Heart left ventricle (tissue), 16 donors: Measurements from ENCODE around the gene CTNND2. TPM values are rescaled to one million over a fixed set of nuclear protein-coding genes. Genes with fewer than 3 reads are reported as not detected.

Experiments
- ATAC-seq, 4 donors: fragments of 200-7000 bp; cut with Tn5 transposase; one replicate each; pipeline ENCODE4 v1.9.1; 2020 to 2022; ENCODE audit warnings: moderate library complexity in 4 of 4, mild to moderate bottlenecking in 3 of 4, moderate number of reproducible peaks in 1 of 4
- DNase-seq, 5 donors: peaks; one replicate each; pipeline ENCODE4 v3.0.0-alpha.2; 2020
- H3K27ac ChIP-seq, 12 donors: fragments of 200-600 bp; sonication (generic) in 4 of 12; one replicate each; pipeline versions ENCODE4 v1.5.0 to v1.8.0; 2016 to 2022; ENCODE audit warnings: mild to moderate bottlenecking in 2 of 12
- H3K27me3 ChIP-seq, 9 donors: fragments of 200-600 bp; sonication (generic) in 2 of 9; one replicate each; pipeline versions ENCODE4 v1.5.1 to v1.8.0; 2016 to 2022; ENCODE audit warnings: mild to moderate bottlenecking in 3 of 9
- H3K36me3 ChIP-seq, 9 donors: fragments of 200-600 bp; sonication (generic) in 2 of 9; one replicate each; pipeline versions ENCODE4 v1.5.0 to v1.8.0; 2018 to 2022; ENCODE audit warnings: mild to moderate bottlenecking in 2 of 9
- H3K4me1 ChIP-seq, 12 donors: fragments of 200-600 bp; sonication (generic) in 4 of 12; one replicate each; pipeline versions ENCODE4 v1.5.0 to v1.8.0; 2016 to 2022; ENCODE audit warnings: mild to moderate bottlenecking in 3 of 12
- H3K4me3 ChIP-seq, 12 donors: fragments of 200-600 bp; sonication (generic) in 4 of 12; one replicate each; pipeline versions ENCODE4 v1.5.0 to v1.8.0; 2017 to 2022; ENCODE audit warnings: mild to moderate bottlenecking in 9 of 12, moderate library complexity in 4 of 12
- H3K9me3 ChIP-seq, 12 donors: fragments of 200-600 bp; sonication (generic) in 4 of 12; one replicate each; pipeline versions ENCODE4 v1.5.0 to v1.8.0; 2016 to 2022; ENCODE audit warnings: mild to moderate bottlenecking in 1 of 12
- POLR2A ChIP-seq, 2 donors: fragments of 450-650 bp; IDR thresholded peaks; one replicate each; pipeline ENCODE4 v1.6.1; 2017; ENCODE audit warnings: antibody characterized with exemption in 2 of 2, mild to moderate bottlenecking in 2 of 2, moderate library complexity in 2 of 2
- WGBS, 4 donors: extraction: QIAGEN DNeasy Blood & Tissue Kit in 2 of 4; methylation state at CpG; one replicate each; pipeline versions ENCODE4 v1.1.5 to v1.1.7; 2013 to 2018; 5-methylcytosine and 5-hydroxymethylcytosine counted together
- intact Hi-C, 10 donors: fragments of 100-400 bp; cut with DNase I; formaldehyde crosslinking; loops; one replicate each; pipeline versions ENCODE4 v1.11.1 to v1.14.2; 2022
- polyA plus RNA-seq, 2 donors: library from polyadenylated mRNA; stranded (reverse); fragments of 200-250 nt; gene quantifications; one replicate each; pipeline ENCODE4 v1.2.3, GENCODE V29; 2013
- total RNA-seq, 9 donors: library from RNA; depleted of rRNA in 2 of 9; stranded (reverse); fragments of >200 nt in 2 of 9; fragmentation: NEBNext Ultra II Directional in 3 of 9; extraction: Animal tissue kit (Norgen Biotek cat#: 25700) in 3 of 9; gene quantifications; one replicate each; pipeline versions ENCODE4 v1.1.0 to v1.2.4, GENCODE V29; 2016 to 2023
- TF ChIP-seq, protein P1 (sequence below), 12 donors: fragments of 200-600 bp; sonication (generic) in 4 of 12; IDR thresholded peaks; one replicate each; pipeline versions ENCODE4 v1.5.0 to v1.8.0; 2018 to 2022; ENCODE audit warnings: antibody characterized with exemption in 12 of 12, mild to moderate bottlenecking in 5 of 12
- donor health status: ischemic (EF 13 %, LVEDD 7.1; RV severe dilation, severe dysfunction).
- donor health status: healthy with polysubstance abuse.
- donor health status: DM: no; HTN: yes; CAD: no.
- donor health status: DM: no; HTN: no; CAD: no.
- donor health status: ischemic (EF 25% LVEDD 6.9; RV normal size, moderate dysfunction).
- donor health status: ischemic (EF 25% LVEDD 5.7; RV mildly dilated, moderate dysfunction).
- donor health status: healthy.
- donor health status: DM: yes; HTN: yes; CAD: no.
- donor health status: ischemic (EF 35%, LVEDD 5.7; RV mildly dilated, moderate dysfunction).
- donor health status: nonischemic (EF 11% LVEDD 7.7; RV severe dilation, severe dysfunction).
- donor health status: DM: yes; HTN: yes; CAD: no.
- donor health status: PGD.
- donor health status: ischemic (EF 29% LVEDD 5.4; RV normal size, mild dysfunction).
- donor health status: nonischemic (EF 23%, LVEDD 6.1; RV moderate dilation, normal function).

The CTNND2 gene
- total and polyA plus RNA-seq, 11 donors, result 4.0 to 36.8 (median 20.2) TPM

DNA sequence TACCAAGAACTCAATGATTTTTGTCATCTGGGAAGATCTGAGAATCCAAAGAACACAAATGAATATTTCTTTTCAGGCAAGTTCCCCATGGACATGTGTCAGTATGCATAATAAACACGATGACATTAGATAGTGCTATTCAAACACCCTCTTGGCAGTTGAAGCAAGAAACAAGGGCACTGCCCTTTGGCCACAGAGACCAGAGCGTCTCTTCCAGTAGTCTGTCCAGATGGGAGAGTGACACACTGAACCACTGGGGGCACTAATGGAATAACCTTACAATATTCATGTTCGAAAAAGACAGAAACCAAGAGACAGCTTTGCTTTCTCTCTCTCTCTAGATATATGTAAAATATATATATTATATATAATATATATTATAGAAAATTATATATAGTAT is 301.9 kb downstream of the CTNND2 start:
- intact Hi-C loops, result no loop called here
- DNase-seq (peak in 1 of 5 donors; percentile 21), ATAC-seq (peak in 2 of 4 donors; percentile 59 to 65)
- Histone ChIP-seq H3K27ac (no peak overlapping the region), H3K27me3 (no peaks in the 10 kb centered on the region), H3K36me3 (no peaks in the 10 kb centered on the region), H3K4me3 (no peak overlapping the region), H3K4me1 (peaks cover 0 to 10% (median 0%) of the 10 kb centered on the region in 12 donors), H3K9me3 (no peaks in the 10 kb centered on the region)
- WGBS, 4 donors, result 52 to 66% (median 56%) methylated on average over 3 of the region's 3 CpGs
- TF ChIP-seq, protein P1, sequence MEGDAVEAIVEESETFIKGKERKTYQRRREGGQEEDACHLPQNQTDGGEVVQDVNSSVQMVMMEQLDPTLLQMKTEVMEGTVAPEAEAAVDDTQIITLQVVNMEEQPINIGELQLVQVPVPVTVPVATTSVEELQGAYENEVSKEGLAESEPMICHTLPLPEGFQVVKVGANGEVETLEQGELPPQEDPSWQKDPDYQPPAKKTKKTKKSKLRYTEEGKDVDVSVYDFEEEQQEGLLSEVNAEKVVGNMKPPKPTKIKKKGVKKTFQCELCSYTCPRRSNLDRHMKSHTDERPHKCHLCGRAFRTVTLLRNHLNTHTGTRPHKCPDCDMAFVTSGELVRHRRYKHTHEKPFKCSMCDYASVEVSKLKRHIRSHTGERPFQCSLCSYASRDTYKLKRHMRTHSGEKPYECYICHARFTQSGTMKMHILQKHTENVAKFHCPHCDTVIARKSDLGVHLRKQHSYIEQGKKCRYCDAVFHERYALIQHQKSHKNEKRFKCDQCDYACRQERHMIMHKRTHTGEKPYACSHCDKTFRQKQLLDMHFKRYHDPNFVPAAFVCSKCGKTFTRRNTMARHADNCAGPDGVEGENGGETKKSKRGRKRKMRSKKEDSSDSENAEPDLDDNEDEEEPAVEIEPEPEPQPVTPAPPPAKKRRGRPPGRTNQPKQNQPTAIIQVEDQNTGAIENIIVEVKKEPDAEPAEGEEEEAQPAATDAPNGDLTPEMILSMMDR (IDR thresholded peaks at IDR 0.05), result peak in 3 of 12 donors; percentile 12 to 25 (median 18)
- no peak for TF ChIP-seq POLR2A (IDR thresholded peaks at IDR 0.05)

DNA sequence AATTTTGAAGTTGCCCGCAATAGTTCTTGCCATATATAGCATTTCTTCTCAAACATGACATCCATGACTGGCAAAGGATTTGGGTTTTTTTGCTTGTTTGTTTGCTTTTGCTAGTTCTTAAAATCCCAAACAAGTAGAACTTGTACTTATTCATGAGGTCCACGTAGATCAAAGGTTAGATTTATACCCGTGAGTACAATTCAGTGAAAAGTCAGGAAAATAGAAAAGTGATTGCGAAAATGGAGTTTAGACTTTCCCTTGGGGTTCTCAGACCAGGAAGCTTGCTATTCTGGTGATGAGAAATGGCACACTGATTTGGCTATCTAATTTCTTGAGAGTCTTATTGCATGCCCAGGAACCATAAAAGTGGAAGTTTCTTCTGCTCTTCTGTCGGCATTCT is 304.7 kb downstream of the CTNND2 start:
- ATAC-seq, result no peak
- Histone ChIP-seq H3K4me1 (peaks cover 0 to 16% (median 2%) of the 10 kb centered on the region in 12 donors), H3K27ac (no peak overlapping the region), H3K4me3 (no peak overlapping the region), H3K36me3 (no peaks in the 10 kb centered on the region), H3K9me3 (no peaks in the 10 kb centered on the region), H3K27me3 (no peaks in the 10 kb centered on the region)
- intact Hi-C loops, result no loop called here
- 85 to 91% (median 89%) methylated on average over 5 of the region's 5 CpGs for WGBS, 4 donors
- DNase-seq, result no peak
- TF ChIP-seq, protein P1 (IDR thresholded peaks at IDR 0.05), result no peak
- no peak for TF ChIP-seq POLR2A (IDR thresholded peaks at IDR 0.05)

DNA sequence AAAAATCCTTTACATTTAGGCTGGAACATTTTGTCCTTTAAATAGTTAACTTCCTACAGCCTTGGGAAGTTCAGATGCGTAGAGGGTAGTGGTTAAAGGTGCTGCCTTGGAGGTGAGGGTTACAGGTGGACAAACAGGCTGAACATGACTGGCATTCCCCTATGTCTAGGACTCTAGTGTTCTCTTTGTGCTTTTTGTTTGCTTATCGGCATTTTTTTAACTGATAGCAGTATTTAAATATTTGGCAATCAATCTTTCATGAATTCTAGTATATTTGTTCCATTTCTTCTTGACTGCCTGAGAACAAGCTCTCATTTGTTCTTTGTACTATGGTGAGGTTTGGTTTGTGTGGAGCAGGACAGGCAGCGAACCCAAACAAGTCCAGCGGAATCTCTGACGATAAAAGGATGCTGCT is 307.6 kb downstream of the CTNND2 start:
- H3K9me3 ChIP-seq, result no peaks in the 10 kb centered on the region
- TF ChIP-seq POLR2A (IDR thresholded peaks at IDR 0.05), result no peak
- TF ChIP-seq, protein P1 (IDR thresholded peaks at IDR 0.05), result no peak
- no peaks in the 10 kb centered on the region for H3K36me3 ChIP-seq
- H3K27me3 ChIP-seq, result no peaks in the 10 kb centered on the region
- peaks cover 0 to 7% (median 2%) of the 10 kb centered on the region in 12 donors for H3K4me1 ChIP-seq
- H3K27ac ChIP-seq, result no peak overlapping the region
- DNase-seq (no peak), ATAC-seq (no peak)
- intact Hi-C loops, result no loop called here
- WGBS, 4 donors, result 83 to 90% (median 86%) methylated on average over 5 of the region's 5 CpGs
- no peak overlapping the region for H3K4me3 ChIP-seq

DNA sequence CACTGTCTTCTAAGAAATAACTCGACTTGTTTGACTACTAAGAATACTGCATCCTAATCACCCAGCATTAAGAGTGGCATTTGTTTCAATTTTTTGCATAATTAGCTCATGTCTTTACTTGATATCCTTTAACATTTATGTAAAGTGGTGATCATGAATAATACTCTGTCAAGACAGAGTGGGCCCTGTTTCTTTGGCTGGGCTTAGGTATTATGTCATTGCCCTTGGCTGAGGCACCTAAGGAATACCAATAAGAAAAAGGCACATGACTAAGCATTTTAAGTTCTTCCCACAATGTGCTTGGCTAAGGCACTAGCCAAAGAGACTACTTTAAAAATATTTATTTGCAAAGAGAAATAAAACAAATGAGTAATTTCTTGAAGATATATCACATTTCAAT is 308.1 kb downstream of the CTNND2 start:
- no peak for DNase-seq
- no peak overlapping the region for H3K27ac ChIP-seq
- H3K4me1 ChIP-seq, result peaks cover 0 to 7% (median 2%) of the 10 kb centered on the region in 12 donors
- H3K9me3 ChIP-seq, result no peaks in the 10 kb centered on the region
- no peak overlapping the region for H3K4me3 ChIP-seq
- intact Hi-C loops, result no loop called here
- H3K27me3 ChIP-seq, result no peaks in the 10 kb centered on the region
- ATAC-seq, result peak in 2 of 4 donors; percentile 26 to 43
- H3K36me3 ChIP-seq, result no peaks in the 10 kb centered on the region
- no peak for TF ChIP-seq POLR2A (IDR thresholded peaks at IDR 0.05)
- TF ChIP-seq, protein P1 (IDR thresholded peaks at IDR 0.05), result no peak
- 67 to 79% (median 72%) methylated on average over 1 of the region's 1 CpG for WGBS, 4 donors
